Tibial artery (tissue), 4 donors: Measurements from ENCODE around the gene RNASEH2C.

Source experiments
- DNase-seq, 2 donors: peaks; one replicate each; pipeline ENCODE4 v3.0.0-alpha.2; 2019
- H3K27ac ChIP-seq, 2 donors: fragments of 200-600 bp; sonication (generic) in 1 of 2; 1 replicate in 1 of 2; 2 replicates in 1 of 2; pipeline ENCODE4 v1.5.1; 2018 to 2019; ENCODE audit warnings: mild to moderate bottlenecking in 1 of 2
- H3K27me3 ChIP-seq, 2 donors: fragments of 200-600 bp; sonication (generic) in 1 of 2; one replicate each; pipeline versions ENCODE4 v1.5.1 to v1.6.0; 2016 to 2019
- H3K36me3 ChIP-seq, 3 donors: fragments of 200-600 bp; sonication (generic) in 2 of 3; one replicate each; pipeline ENCODE4 v1.5.1; 2016 to 2019; ENCODE audit warnings: mild to moderate bottlenecking in 2 of 3
- H3K4me1 ChIP-seq, 4 donors: fragments of 200-600 bp; sonication (generic) in 2 of 4; 1 replicate in 3 of 4; 2 replicates in 1 of 4; pipeline ENCODE4 v1.5.1; 2016 to 2019
- H3K4me3 ChIP-seq, 2 donors: fragments of 200-600 bp; sonication (generic) in 1 of 2; 1 replicate in 1 of 2; 2 replicates in 1 of 2; pipeline ENCODE4 v1.5.1; 2018 to 2019; ENCODE audit warnings: mild to moderate bottlenecking in 2 of 2
- H3K9me3 ChIP-seq, 3 donors: fragments of 200-600 bp; sonication (generic) in 1 of 3; one replicate each; pipeline ENCODE4 v1.5.1; 2016 to 2019
- CTCF ChIP-seq, 2 experiments: fragments of 200-600 bp in 1 of 2; fragments of 450-650 bp in 1 of 2; IDR thresholded peaks; one replicate each; pipeline ENCODE4 v1.5.1; 2017 to 2019; ENCODE audit warnings: antibody characterized with exemption in 2 of 2, mild to moderate bottlenecking in 1 of 2, moderate library complexity in 1 of 2
- intact Hi-C: fragments of 100-400 bp; cut with DNase I; formaldehyde crosslinking; loops from one replicate; pipeline ENCODE4 v1.15.0; 2023; ENCODE audit warnings: low total_unique reads

The RNASEH2C gene

GRCh38 chr11:65680192-65680743, 40.3 kb downstream of the RNASEH2C start:
- no peaks in the 10 kb centered on the region for H3K9me3 ChIP-seq
- H3K27me3 ChIP-seq: no peaks in the 10 kb centered on the region
- TF ChIP-seq CTCF (IDR thresholded peaks at IDR 0.05): no peak
- H3K27ac ChIP-seq: no peak overlapping the region
- no peaks in the 10 kb centered on the region for H3K36me3 ChIP-seq
- DNase-seq: no peak
- no peak overlapping the region for H3K4me3 ChIP-seq
- intact Hi-C loops: no loop called here
- H3K4me1 ChIP-seq: no peaks in the 10 kb centered on the region

- Histone ChIP-seq H3K27me3 (no peaks in the 10 kb centered on the region), H3K4me1 (no peaks in the 10 kb centered on the region), H3K4me3 (no peak overlapping the region), H3K9me3 (no peaks in the 10 kb centered on the region), H3K27ac (no peak overlapping the region), H3K36me3 (no peaks in the 10 kb centered on the region)
- intact Hi-C loops: no loop called here
- no peak for TF ChIP-seq CTCF (IDR thresholded peaks at IDR 0.05)
- DNase-seq: no peak
Observed at GRCh38 chr11:65672982-65673381, 47.6 kb downstream of the RNASEH2C start.

GRCh38 chr11:65672180-65672860, 48.3 kb downstream of the RNASEH2C start:
- intact Hi-C loops: no loop called here
- Histone ChIP-seq H3K4me3 (no peak overlapping the region), H3K9me3 (no peaks in the 10 kb centered on the region), H3K4me1 (no peaks in the 10 kb centered on the region), H3K36me3 (no peaks in the 10 kb centered on the region), H3K27me3 (no peaks in the 10 kb centered on the region), H3K27ac (no peak overlapping the region)
- no peak for TF ChIP-seq CTCF (IDR thresholded peaks at IDR 0.05)
- DNase-seq: no peak
